Prostate gland (tissue), 2 donors: Measurements from ENCODE around the gene COLQ.

Experiments used
- POLR2AphosphoS5 ChIP-seq: sonication (generic); formaldehyde crosslinking; IDR thresholded peaks from one replicate; pipeline ENCODE4 v1.6.1; 2017; ENCODE audit warnings: antibody characterized with exemption
- TF ChIP-seq, protein P1 (sequence below), 4 experiments: fragments of 200-600 bp in 2 of 4; fragments of 450-650 bp in 2 of 4; sonication (generic) in 2 of 4; IDR thresholded peaks; 1 replicate in 3 of 4; 2 replicates in 1 of 4; pipeline ENCODE4 v1.5.1; 2016 to 2019; ENCODE audit warnings: antibody characterized with exemption in 4 of 4, mild to moderate bottlenecking in 2 of 4, moderate library complexity in 2 of 4

DNA sequence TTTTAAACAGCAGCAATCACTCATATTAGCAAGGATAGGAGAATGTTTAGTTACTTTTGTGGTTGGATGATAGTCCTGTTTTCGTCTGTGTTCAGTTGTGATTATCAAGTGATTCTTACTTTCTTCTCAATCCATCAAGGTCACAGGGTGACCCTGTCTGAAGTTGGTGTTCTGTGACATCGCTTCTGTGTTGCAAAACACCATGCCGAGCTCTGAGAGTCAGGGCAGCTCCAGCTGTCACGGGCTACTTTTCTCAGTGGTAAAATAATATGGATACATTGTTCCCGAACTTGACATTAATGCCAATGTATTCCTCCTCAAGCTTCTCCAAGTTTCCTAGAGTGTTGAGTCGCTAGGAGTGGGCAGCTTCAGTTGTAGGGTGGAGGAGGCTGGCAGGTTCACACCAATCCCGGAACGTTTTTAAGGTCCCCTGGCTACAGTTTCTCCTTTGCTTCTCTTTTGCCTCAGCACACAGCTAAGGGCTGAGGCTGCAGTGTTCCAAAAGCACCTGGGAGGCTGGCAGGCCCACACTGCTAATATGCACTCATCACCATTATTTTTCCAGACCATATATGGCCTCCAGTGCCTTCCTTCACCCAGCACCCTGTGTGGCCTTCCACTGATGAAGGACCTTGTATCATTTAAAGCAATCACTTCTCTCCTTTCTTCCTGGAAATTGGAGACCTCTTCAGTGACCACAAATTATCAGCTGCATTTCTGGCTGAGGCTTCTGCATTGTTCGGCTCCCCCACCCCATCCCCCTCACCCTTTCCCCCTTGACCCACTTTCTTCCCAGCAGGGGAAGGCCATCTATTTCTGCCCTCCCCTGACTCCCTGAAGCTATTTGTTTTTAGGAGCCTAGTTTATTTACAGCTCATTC is 25.8 kb downstream of the COLQ start:
- TF ChIP-seq, protein P1, sequence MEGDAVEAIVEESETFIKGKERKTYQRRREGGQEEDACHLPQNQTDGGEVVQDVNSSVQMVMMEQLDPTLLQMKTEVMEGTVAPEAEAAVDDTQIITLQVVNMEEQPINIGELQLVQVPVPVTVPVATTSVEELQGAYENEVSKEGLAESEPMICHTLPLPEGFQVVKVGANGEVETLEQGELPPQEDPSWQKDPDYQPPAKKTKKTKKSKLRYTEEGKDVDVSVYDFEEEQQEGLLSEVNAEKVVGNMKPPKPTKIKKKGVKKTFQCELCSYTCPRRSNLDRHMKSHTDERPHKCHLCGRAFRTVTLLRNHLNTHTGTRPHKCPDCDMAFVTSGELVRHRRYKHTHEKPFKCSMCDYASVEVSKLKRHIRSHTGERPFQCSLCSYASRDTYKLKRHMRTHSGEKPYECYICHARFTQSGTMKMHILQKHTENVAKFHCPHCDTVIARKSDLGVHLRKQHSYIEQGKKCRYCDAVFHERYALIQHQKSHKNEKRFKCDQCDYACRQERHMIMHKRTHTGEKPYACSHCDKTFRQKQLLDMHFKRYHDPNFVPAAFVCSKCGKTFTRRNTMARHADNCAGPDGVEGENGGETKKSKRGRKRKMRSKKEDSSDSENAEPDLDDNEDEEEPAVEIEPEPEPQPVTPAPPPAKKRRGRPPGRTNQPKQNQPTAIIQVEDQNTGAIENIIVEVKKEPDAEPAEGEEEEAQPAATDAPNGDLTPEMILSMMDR (IDR thresholded peaks at IDR 0.05), result no peak
- no peak for TF ChIP-seq POLR2AphosphoS5
